Erythroblast (primary cell): ENCODE measurements around the gene EYS.

ENCODE experiments used
- GATA1 ChIP-seq: IDR thresholded peaks from 2 replicates; pipeline ENCODE4 v1.6.1; 2011; ENCODE audit warnings: low read depth, mild to moderate bottlenecking, control low read depth, low read length, moderate library complexity
- POLR2A ChIP-seq: IDR thresholded peaks from 2 replicates; pipeline ENCODE4 v1.6.1; 2011; ENCODE audit warnings: mild to moderate bottlenecking, low read length

DNA sequence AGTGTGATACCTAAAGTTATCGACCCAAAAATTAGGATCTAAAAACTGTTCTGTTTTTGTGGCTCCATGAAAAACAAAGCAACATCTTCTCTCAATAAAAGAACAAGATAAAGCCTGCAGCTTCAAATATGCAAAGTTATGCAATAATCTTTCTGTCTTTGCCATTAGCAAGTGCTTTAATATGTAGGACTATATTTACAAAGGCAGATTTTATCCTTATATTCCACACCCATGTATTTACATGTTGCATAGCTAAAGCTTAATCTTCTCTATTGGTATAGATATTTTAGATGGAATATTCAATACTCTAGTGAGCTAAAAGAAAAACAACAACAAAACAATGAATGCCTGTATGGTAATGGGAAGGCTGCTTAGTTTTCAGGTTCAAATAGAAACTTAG is 1443.2 kb downstream of the EYS start:
- TF ChIP-seq POLR2A (no peak), GATA1 (no peak)
